Prostate gland (tissue), 2 donors: Measurements from ENCODE around the gene EIF6. TPM values are rescaled to one million over a fixed set of nuclear protein-coding genes. Genes with fewer than 3 reads are reported as not detected.
A peak's percentile ranks its signal among the peaks of the same experiment; 100 is the strongest.

ENCODE experiments used
- DNase-seq: peaks from one replicate; pipeline ENCODE4 v3.0.0-alpha.2; 2019; ENCODE audit warnings: low spot score
- H3K27ac ChIP-seq, 2 donors: fragments of 200-600 bp; sonication (generic); 2 replicates each; pipeline ENCODE4 v1.5.1; 2017 to 2019
- H3K27me3 ChIP-seq: fragments of 200-600 bp; sonication (generic); replicated peaks from 2 replicates; pipeline ENCODE4 v1.5.1; 2019; ENCODE audit not compliant: insufficient read depth
- H3K36me3 ChIP-seq, 2 donors: fragments of 200-600 bp; sonication (generic); 1 replicate in 1 of 2; 2 replicates in 1 of 2; pipeline versions ENCODE4 v1.5.1 to v1.8.1; 2017 to 2019
- H3K4me1 ChIP-seq: fragments of 200-600 bp; sonication (generic); replicated peaks from 2 replicates; pipeline ENCODE4 v1.5.1; 2019
- H3K4me3 ChIP-seq, 2 donors: fragments of 200-600 bp; sonication (generic); 2 replicates each; pipeline ENCODE4 v1.5.1; 2017 to 2019
- H3K9me3 ChIP-seq: fragments of 200-600 bp; sonication (generic); 2 replicates; pipeline ENCODE4 v1.5.1; 2017
- CTCF ChIP-seq, 4 experiments: fragments of 200-600 bp in 2 of 4; fragments of 450-650 bp in 2 of 4; sonication (generic) in 2 of 4; IDR thresholded peaks; 1 replicate in 3 of 4; 2 replicates in 1 of 4; pipeline ENCODE4 v1.5.1; 2016 to 2019; ENCODE audit warnings: antibody characterized with exemption in 4 of 4, mild to moderate bottlenecking in 2 of 4, moderate library complexity in 2 of 4
- POLR2A ChIP-seq: fragments of 450-650 bp; IDR thresholded peaks from one replicate; pipeline ENCODE4 v1.6.1; 2016; ENCODE audit warnings: antibody characterized with exemption, mild to moderate bottlenecking
- POLR2AphosphoS5 ChIP-seq: sonication (generic); formaldehyde crosslinking; IDR thresholded peaks from one replicate; pipeline ENCODE4 v1.6.1; 2017; ENCODE audit warnings: antibody characterized with exemption
- WGBS: methylation state at CpG from one replicate; pipeline ENCODE4 v1.1.5; 2018; 5-methylcytosine and 5-hydroxymethylcytosine counted together
- intact Hi-C: fragments of 100-400 bp; cut with DNase I; formaldehyde crosslinking; loops from one replicate; pipeline ENCODE4 v1.14.2; 2022
- total RNA-seq, 2 donors: library from RNA; depleted of rRNA; stranded (reverse); fragments of >200 nt; gene quantifications; one replicate each; pipeline ENCODE4 v1.1.0, GENCODE V29; 2016

Gene EIF6
- total RNA-seq, 2 donors from 2014 or later: 78.2 to 93.9 TPM

- Histone ChIP-seq H3K4me1 (peaks cover 12% of the 10 kb centered on the region), H3K36me3 (no peaks in the 10 kb centered on the region), H3K27me3 (no peaks in the 10 kb centered on the region), H3K9me3 (no peaks in the 10 kb centered on the region), H3K27ac (no peak overlapping the region), H3K4me3 (no peak overlapping the region)
- no peak for TF ChIP-seq POLR2A
- TF ChIP-seq POLR2AphosphoS5: no peak
- no peak for TF ChIP-seq CTCF (IDR thresholded peaks at IDR 0.05)
- 59% methylated on average over 5 of the region's 5 CpGs for WGBS
- DNase-seq: no peak
- intact Hi-C loops: no loop called here
Measured at GRCh38 chr20:35311822-35312221, 27.2 kb upstream of the EIF6 start.

GRCh38 chr20:35311409-35311808 lies 26.8 kb upstream of the EIF6 start:
- whole genome bisulfite sequencing: 79% methylated on average over 2 of the region's 2 CpGs
- Histone ChIP-seq H3K27ac (no peak overlapping the region), H3K9me3 (no peaks in the 10 kb centered on the region)

GRCh38 chr20:35307666-35308653 lies 23.4 kb upstream of the EIF6 start:
- 37% methylated on average over 12 of the region's 13 CpGs for WGBS
- TF ChIP-seq POLR2A (no peak), POLR2AphosphoS5 (peak; percentile 89), CTCF (IDR thresholded peaks at IDR 0.05) (no peak)
- Histone ChIP-seq H3K27me3 (no peaks in the 10 kb centered on the region), H3K9me3 (no peaks in the 10 kb centered on the region), H3K4me1 (peaks cover 13% of the 10 kb centered on the region), H3K36me3 (peaks cover 0 to 5% of the 10 kb centered on the region in 2 donors), H3K27ac (peak overlapping the region; percentile 48 to 55), H3K4me3 (no peak overlapping the region)
- DNase-seq: peak; percentile 92
- intact Hi-C loops: no loop called here

More at GRCh38 chr20:35311409-35311808, 26.8 kb upstream of the EIF6 start:
- H3K36me3 ChIP-seq: peaks cover 0 to 2% of the 10 kb centered on the region in 2 donors
- H3K4me1 ChIP-seq: peaks cover 13% of the 10 kb centered on the region
- intact Hi-C loops: no loop called here
- DNase-seq: no peak
- no peaks in the 10 kb centered on the region for H3K27me3 ChIP-seq
- H3K4me3 ChIP-seq: no peak overlapping the region
- TF ChIP-seq POLR2AphosphoS5 (no peak), CTCF (IDR thresholded peaks at IDR 0.05) (no peak), POLR2A (no peak)

- Histone ChIP-seq H3K27me3 (no peaks in the 10 kb centered on the region), H3K9me3 (no peaks in the 10 kb centered on the region), H3K4me1 (peaks cover 13% of the 10 kb centered on the region), H3K4me3 (no peak overlapping the region), H3K27ac (peak overlapping the region; percentile 48 to 55), H3K36me3 (peaks cover 0 to 5% of the 10 kb centered on the region in 2 donors)
- intact Hi-C loops: no loop called here
- DNase-seq: no peak
- 44% methylated on average over 4 of the region's 4 CpGs for WGBS
- TF ChIP-seq CTCF (IDR thresholded peaks at IDR 0.05) (peak; percentile 17 to 52 (median 40)), POLR2A (no peak), POLR2AphosphoS5 (no peak)
Measured at GRCh38 chr20:35306931-35307517, 22.5 kb upstream of the EIF6 start.
